NCI-H187 treated with DMSO at 0.1 percent for 48 hours (cell line): ENCODE results near the gene LIME1.

Source experiments
- DNase-seq: peaks from one replicate; lab custom pipeline; 2025; lab: John Stamatoyannopoulos, UW

Gene LIME1

GRCh38 chr20:63735859-63736718 is at the start of gene LIME1:
Gene LIME1, plus strand, starts transcription at chr20:63736664. Its CDS starts 886 bp downstream, at chr20:63737550.
- no peak for DNase-seq

DNA sequence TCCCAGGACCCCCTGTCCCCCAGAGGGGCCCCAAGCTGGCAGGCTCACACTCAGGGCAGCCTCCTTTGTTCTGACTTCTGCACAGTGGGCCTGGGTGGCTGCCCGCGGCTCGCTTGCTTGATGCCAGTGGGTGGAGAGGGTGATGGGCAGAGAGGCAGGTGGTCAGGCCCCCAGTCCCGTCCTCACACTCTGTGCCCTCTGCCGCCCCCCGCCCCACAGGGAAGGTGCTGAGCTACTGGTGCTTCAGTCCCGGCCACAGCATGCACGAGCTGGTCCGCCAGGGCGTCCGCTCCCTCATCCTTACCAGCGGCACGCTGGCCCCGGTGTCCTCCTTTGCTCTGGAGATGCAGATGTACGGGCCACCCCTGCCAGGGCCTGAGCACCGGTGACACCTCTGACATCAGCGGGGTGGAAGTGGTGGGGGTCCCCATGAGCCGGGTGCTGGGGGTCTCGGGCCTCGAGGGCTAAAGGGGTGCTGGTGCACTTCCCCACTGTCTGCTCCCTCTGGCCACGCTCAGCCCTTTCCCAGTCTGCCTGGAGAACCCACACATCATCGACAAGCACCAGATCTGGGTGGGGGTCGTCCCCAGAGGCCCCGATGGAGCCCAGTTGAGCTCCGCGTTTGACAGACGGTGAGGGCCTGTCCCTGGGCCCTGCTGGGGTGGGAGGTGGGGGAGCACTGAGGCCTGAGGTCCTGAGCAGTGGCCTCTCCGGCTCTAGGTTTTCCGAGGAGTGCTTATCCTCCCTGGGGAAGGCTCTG is 48.9 kb upstream of the LIME1 start:
- DNase-seq = no peak

DNA sequence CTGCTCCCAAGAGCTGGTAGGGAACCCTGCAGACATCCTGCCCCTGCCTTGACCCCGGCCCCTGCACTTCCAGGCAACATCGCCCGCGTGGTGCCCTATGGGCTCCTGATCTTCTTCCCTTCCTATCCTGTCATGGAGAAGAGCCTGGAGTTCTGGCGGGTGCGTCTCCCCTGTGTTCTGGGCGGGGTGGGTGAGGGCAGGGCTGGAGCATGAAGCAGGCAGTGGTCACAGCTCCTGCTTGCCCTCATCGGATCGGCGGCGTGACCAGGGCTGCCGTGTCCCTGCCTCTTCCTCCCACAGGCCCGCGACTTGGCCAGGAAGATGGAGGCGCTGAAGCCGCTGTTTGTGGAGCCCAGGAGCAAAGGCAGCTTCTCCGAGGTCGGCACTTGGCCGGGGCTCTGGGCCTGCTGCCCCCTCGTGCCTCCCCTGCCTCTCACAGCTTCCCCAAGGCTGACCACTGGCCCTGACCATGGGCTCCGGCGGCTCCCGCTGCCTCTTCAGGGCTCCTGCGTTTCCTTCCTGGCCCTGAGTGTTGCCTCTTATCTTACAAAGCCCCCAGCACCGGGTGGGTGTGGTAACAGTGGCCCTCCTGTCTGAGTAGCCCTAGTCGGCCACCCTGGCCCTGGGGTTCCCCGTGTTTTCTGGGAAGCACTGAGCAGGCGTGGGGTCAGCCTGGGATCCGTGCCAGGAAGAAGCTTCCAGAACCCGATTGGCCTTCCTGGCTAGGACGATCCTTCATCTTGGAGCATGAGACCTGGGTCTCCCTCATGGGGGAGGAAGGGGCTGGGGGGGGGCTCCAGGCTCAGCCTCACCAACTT is 48.0 kb upstream of the LIME1 start:
- no peak for DNase-seq

GRCh38 chr20:63689046-63690002 is 47.1 kb upstream of the LIME1 start:
- DNase-seq = no peak

DNA sequence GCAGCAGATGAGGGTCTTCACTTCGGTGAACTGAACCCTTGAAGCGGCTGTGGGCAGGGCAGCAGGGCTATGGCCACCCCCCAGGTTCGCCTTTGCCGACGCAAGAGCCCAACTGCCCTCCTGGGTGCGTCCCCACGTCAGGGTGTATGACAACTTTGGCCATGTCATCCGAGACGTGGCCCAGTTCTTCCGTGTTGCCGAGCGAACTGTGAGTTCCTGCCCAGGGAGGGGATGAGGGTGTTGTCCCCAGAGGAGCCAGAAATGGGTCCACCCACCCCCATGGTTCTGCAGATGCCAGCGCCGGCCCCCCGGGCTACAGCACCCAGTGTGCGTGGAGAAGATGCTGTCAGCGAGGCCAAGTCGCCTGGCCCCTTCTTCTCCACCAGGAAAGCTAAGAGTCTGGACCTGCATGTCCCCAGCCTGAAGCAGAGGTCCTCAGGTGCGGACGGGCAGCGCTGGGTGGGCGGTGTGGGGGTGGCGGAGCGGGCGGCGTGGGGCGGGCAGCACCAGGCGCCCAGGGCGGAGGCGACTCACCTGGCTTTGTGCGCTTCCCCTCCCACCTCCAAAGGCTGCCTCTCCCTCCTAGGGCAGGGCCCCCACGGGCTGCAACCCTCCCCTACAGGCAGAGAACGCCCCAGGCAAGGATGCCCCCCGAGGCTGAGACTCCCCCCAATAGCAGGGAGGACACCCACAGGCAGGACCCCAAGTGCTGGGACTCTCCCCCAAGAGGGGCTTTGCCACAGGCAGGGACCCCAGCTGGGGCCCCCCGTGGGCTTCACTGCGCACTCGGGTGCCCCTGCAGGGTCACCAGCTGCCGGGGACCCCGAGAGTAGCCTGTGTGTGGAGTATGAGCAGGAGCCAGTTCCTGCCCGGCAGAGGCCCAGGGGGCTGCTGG is 46.2 kb upstream of the LIME1 start:
- no peak for DNase-seq

DNA sequence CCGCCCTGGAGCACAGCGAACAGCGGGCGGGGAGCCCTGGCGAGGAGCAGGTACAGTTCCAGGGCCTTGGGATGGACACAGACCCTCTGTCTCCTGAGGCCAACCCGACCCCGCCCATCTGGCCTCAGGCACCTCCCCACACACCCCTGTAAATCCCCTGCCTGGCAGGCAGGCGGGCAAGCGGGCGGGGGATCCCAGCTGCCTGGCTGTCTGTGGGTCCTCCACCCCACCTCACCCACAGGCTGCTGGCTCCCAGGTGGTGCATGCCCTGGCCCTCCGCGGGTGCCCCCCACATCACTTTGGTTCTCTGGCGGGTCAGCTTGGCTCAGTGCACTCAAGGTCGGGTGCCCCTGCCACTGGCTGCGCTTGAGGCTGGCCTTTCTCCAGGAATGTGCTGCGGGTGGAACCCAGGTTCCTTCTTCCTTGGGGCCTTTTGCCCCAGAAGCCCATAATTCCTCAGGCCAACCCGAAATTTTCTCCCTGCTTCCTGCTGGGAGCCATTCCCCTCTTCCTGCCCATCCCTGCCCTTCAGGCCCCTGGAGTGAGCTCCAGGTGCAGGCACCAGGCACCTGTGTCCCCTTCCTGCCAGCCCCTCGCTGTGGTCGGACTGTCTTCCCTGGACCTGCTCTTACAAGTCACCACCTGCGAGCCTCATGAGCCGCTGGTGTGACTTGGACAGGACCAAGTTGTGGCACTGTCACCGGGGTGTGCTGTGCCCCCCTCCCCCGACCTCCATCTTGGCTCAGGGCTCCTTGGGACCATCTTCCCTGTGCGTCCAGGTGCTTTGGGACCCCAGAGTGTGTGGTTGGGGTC is 45.4 kb upstream of the LIME1 start:
- no peak for DNase-seq

DNA sequence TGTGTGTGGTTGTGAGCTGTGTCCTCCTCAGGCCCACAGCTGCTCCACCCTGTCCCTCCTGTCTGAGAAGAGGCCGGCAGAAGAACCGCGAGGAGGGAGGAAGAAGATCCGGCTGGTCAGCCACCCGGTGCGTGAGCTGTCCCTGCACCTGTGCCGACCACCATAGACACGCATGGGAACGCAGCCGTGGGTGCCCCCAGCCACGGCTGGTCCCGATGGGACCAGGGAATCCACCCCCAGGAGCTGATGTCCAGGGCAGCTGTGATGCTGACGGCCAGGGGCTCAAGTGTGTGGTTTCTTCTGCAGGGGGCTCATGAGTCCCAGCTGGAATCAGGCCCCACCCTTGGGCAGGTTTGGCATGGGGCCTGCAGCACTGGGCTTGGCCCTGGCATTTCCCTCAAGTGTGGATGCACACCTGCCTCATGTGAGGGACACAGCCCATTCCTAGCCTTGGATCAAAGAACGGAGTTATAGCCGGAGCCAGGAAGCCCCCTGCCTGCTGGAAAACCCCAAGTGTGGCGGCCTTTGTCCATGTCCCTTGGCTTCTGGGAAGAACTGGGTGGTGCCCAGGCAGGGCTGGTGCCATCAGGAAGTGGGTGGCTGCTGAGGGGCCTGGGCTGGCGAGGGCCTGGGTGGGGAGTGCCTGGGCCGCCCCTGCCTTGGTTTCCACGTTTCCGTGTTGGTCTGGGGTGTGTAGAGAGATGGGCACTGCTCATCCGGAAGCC is 44.6 kb upstream of the LIME1 start:
- DNase-seq = no peak

DNA sequence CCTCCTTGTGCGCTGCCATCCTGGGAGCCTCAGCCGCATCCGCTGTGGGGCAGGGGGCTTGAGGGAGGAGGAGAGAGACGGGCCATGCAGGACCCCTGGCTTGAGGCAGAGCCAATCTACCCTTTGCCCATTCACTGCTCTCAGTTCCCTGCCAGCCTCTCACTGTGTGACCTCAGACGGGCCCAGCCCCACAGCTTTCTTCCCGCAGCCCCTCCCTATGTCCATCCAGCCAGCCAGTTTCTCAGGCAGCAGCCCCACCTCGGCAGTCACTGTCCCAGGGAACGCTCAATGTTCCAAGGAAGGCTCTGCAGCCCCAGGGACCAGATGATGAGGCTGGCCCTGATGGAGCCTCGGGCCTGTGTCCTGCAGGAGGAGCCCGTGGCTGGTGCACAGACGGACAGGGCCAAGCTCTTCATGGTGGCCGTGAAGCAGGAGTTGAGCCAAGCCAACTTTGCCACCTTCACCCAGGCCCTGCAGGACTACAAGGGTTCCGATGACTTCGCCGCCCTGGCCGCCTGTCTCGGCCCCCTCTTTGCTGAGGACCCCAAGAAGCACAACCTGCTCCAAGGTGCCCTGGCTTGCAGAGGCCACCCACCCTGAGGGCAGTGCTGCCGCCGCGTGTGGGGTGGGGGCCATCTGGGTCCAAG is 43.9 kb upstream of the LIME1 start:
- DNase-seq = no peak

GRCh38 chr20:63693083-63693732 is 43.3 kb upstream of the LIME1 start:
- no peak for DNase-seq

DNA sequence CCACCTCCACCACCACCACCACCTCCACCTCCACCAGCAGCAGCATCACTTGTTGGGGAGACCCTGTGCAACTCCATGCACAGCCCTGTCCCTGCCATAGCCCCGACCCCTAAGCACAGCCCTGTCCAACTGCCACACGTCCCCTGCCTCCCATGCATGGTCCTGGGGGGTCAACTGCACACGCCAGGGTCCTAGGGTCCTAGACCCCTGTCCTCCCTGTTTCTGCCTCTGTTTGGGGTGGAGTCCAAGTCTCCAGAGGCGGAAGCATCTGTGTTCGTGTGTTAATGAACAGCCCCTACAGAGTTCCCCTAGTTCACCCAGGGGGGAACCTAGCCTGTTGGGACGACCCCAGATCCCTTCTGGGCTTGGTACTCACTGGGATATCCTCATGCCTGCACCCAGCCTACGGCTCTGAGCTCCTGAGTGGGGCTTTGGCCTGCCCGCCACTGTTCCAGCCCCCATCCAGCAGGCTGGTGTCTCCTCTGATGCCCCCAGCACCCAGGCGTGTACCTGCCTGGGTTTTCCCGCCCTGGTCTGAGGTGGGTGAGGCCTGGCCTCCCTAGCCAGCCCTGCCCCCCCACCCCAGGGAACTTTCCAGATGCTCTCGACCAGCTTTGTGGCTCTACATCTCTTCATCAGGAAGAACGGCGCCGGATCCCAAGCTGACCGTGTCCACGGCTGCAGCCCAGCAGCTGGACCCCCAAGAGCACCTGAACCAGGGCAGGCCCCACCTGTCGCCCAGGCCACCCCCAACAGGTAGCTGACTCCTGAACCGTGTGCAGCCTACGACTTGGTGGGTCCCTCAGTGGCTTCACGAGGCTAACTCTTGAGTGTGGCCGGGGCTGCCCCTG is 42.5 kb upstream of the LIME1 start:
- DNase-seq = no peak

DNA sequence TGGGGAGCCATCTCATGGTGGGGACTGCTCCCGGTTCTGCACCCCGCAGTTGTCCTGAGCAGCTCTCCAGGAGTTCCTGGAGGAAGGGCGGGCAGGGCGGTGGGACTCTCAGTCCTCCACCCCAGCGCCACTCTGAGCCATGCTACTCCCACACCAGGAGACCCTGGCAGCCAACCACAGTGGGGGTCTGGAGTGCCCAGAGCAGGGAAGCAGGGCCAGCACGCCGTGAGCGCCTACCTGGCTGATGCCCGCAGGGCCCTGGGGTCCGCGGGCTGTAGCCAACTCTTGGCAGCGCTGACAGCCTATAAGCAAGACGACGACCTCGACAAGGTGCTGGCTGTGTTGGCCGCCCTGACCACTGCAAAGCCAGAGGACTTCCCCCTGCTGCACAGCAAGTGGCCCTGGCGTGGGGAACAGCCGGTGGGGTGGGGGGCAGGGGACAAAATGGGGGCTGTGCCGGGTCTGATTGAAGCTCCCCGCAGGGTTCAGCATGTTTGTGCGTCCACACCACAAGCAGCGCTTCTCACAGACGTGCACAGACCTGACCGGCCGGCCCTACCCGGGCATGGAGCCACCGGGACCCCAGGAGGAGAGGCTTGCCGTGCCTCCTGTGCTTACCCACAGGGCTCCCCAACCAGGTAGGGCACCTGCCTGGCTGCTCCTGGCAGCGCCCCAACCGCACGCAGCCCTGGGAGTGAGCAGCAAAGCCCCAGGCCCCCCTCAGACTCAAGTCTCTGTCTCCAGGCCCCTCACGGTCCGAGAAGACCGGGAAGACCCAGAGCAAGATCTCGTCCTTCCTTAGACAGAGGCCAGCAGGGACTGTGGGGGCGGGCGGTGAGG is 41.7 kb upstream of the LIME1 start:
- DNase-seq = no peak

DNA sequence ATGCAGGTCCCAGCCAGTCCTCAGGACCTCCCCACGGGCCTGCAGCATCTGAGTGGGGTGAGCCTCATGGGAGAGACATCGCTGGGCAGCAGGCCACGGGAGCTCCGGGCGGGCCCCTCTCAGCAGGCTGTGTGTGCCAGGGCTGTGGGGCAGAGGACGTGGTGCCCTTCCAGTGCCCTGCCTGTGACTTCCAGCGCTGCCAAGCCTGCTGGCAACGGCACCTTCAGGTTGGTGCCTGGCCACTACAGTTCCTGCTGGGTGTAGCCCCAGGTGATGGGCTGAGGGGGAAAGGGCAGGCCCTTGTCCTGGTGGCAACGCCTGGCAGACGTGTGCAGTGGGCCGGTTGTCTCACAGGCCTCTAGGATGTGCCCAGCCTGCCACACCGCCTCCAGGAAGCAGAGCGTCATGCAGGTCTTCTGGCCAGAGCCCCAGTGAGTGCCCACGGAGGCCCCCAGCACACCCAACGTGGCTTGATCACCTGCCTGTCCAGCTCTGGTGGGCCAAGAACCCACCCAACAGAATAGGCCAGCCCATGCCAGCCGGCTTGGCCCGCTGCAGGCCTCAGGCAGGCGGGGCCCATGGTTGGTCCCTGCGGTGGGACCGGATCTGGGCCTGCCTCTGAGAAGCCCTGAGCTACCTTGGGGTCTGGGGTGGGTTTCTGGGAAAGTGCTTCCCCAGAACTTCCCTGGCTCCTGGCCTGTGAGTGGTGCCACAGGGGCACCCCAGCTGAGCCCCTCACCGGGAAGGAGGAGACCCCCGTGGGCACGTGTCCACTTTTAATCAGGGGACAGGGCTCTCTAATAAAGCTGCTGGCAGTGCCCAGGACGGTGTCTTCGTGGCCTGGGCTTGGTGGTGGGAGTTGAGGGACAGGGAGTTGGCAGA is 40.8 kb upstream of the LIME1 start:
- no peak for DNase-seq

GRCh38 chr20:63696306-63696627 is 40.2 kb upstream of the LIME1 start:
- DNase-seq = no peak

DNA sequence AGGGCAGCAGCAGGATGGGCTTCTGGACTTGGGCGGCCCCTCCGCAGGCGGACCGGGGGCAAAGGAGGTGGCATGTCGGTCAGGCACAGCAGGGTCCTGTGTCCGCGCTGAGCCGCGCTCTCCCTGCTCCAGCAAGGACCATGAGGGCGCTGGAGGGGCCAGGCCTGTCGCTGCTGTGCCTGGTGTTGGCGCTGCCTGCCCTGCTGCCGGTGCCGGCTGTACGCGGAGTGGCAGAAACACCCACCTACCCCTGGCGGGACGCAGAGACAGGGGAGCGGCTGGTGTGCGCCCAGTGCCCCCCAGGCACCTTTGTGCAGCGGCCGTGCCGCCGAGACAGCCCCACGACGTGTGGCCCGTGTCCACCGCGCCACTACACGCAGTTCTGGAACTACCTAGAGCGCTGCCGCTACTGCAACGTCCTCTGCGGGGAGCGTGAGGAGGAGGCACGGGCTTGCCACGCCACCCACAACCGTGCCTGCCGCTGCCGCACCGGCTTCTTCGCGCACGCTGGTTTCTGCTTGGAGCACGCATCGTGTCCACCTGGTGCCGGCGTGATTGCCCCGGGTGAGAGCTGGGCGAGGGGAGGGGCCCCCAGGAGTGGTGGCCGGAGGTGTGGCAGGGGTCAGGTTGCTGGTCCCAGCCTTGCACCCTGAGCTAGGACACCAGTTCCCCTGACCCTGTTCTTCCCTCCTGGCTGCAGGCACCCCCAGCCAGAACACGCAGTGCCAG is 39.7 kb upstream of the LIME1 start, which contains the start of gene TNFRSF6B:
TNFRSF6B (plus strand) TSS at position 25 of the 729 bp plus-strand sequence; CDS start at position 141, 116 bp downstream.
- no peak for DNase-seq
